NCI-H1436 (cell line): Measurements from ENCODE around the gene NRG3.

Experiments
- DNase-seq: peaks from one replicate; lab custom pipeline; 2025; lab: John Stamatoyannopoulos, UW

NRG3 gene

DNA sequence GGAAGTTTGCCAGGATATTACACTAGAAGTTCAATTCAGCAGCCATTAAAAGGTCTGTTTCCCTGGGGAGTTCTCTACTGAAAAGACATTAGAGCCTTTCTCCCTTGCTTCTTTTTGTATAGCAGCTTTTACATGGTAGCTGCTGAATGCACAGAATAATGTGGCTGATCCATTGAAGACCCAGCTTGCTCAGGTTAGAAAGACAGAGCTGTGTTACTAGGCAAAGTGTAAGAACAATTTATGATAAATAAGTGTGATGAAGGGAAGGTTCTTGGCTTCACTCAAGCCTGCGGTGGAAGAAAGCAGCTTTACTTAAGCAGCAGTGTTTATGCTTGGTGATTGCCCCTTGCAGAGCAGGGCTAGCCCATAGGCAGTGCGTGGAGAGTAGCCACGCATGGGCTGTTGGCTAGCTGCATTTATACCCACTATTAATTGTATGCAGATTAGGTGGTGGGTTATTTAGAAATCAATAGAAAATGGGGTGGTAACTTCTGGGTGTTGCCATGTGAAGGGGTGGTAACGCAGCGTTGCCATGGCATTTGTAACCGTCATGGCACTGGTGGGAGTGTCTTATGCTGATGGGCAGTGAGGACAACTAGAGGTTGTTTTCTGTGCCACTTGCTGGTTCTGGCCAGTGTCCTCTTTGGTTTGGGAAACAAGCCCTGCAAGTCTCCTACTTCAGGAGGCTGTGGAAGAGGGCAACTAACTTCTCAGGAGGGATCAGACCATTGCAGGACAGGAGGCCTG, 942.9 kb downstream of the NRG3 start:
- no peak for DNase-seq

DNA sequence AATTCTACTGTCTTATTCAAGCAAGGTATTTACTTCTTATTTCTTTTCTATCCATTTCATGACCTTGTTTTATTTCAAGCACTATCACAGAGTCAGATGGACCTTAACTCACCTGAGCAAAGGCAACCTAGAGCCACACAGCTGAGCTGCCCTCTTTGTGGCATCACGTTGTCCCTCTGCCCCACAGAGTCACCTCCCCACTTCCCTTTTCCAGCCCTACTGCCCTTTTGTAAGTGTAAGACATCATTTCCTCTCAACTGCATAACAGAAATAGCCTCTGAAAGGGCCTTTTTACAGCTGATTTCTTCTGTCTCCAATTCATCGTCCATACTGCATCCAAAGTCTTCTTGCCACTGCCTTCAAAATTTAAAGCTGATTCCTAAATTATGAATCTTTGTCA, 946.0 kb downstream of the NRG3 start:
- no peak for DNase-seq

DNA sequence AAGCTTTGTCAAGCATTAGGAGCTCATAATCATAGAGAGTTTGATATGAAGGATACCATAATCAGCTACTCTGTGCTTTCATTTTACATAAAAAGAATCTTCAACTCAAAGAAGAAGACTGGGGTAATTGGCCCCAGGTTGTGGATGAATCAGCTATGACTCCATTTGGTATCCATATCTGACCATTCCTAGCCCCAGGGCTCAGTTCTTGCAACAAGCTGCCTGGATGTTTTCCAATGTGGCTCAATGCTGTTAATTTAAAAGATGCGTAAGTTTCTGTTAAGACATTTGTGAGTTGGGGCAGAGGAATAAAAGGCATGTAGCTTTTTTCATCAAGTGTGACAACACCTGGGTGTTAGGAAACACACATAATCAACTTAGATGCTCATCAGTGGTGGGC, 951.1 kb downstream of the NRG3 start:
- no peak for DNase-seq

DNA sequence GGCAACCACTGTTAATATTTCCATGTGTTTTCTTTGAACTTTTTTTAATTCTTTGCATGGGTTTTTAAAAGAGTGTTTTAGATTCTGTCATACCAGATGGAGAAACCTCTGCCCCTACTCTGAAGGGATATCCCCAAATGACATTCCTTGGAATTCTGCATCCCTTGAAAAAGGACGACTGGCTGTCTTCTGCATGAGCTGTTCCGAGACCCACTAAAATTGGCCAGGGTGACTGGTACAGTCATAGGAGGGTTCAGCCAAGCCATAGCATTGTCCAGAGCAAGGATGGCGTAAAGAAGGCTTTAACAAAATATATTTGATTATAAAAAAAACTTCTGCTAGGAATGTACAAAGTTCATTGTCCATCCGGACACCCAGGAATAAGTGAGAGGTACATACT, 952.9 kb downstream of the NRG3 start:
- no peak for DNase-seq

DNA sequence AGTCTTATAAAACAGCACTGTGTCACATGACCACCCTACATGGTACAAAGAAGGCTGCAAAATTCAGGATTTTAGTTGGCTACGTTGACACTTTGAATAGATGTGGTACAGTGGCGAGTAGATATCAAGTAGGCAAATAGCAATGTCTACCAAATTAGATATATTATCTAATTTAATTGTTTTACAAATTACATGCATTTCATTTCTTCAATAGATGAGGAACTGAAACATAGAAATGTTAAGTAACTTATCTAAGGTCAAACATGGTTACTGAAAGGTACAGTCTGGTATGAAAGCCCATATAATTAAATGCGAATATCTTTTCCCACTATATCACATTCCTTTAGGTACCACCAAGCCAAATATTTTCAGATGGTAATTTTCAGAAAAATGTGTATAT, 972.2 kb downstream of the NRG3 start:
- DNase-seq, result no peak

DNA sequence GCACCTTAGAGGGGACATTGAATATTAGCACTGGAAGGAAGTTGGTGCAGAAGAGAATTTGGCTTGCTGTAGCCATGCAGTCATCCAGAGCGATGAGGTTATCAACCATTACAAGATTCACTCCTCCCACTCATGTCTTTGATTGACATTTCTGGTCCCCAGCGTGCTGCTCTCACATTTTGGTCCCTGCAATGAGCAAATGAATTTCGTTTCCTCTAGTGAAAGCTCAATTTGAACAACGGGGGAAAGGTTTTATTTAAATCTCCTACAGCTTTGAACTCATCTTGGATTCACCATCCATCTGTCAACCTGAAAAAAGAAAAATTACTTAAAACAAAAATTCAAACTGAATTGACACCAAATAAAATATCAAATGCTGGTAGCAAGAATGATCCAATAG, 975.2 kb downstream of the NRG3 start:
- DNase-seq, result no peak

DNA sequence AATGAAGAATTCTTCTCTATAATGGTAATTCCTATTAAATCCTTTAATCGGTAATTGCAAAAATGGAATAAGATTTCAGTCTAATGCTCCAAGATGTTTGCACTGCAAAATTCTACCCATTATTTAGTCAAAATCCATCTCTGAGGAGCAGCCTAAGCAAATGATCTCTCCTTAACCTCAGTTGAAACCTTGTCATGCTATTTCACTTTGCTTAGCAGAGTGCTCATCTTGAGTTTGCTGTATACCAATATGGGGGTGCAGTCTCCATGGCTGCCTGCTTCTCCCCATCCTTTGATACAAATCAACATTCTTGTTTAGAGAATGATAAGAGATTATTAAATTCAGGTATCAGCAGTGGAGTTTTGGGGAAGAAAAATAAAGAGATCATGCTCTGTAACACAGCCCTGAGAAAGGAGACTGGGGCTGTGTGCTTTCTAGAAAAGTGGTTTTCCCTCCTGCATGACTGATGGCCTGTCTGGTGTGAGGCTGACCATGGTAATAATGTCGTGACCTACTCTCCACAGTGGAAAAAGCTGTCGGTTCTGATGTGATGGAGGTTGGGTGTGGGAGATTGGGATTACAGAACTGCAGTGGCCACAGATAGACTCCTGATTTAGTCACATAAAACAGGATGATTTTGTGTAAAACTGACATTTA, 982.1 kb downstream of the NRG3 start:
- no peak for DNase-seq

DNA sequence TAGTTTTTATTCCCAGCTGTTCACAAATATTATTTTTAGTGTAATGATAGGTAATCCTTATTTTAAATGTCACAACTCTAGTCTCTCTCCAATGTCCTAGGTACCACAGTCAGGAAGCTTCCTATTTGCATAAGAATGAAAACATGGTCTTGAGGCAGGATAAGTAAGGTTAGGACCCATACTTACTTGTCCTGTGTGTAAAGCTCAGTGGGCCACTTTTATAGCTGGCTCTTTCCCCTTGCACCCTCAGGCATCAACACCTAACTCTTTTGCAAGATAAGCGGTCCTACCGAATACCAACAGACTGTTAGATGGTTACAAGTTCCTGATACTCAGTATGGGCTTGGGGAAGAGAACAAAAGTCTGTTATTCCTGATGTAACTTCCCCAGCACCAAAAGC, 986.9 kb downstream of the NRG3 start:
- no peak for DNase-seq

DNA sequence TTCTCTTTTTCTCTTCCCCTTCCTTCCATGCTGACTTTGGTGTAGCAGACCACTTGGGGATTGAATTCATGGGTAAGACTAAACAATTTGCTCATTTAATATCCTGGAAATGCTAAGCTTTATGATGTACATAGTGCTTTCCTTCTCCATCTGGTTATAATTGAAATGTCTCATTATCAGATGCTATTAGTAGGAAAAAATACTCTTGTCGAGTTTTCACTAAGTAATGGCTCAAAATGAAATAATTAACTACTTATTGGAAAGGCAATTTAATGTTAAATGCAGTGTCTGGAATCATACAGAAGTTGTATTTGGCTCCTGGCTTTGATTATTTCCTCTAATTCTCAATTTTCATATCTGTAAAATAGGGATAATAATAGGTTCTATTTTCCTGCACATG, 990.4 kb downstream of the NRG3 start:
- DNase-seq, result no peak

DNA sequence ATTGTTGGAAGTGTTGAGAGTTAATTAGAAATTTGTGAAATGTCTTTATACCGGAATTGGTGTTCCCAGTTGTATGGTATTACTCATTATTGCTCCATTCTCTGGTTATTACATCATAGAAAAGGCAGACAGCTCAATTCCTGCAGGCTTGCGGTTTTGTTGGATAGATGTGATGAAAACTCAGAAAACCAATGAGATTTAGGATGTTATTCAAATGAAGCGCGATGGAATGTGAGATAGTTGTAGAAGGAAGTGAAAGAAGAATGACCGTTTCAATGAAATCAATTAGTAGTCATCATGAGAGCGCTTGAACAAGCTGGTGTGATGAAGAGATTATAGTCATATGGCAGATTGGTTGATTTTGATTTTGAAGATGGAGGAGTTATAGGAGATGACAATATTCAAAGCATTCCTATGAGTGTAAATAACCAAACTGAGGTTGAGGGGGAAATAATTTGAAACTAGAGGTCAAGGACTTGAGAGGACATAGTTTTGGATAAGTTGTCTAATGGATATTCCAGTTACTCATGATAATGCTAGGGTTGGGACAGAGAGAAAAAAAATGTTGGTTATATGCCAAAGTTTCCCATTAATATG, 991.5 kb downstream of the NRG3 start:
- DNase-seq, result no peak

DNA sequence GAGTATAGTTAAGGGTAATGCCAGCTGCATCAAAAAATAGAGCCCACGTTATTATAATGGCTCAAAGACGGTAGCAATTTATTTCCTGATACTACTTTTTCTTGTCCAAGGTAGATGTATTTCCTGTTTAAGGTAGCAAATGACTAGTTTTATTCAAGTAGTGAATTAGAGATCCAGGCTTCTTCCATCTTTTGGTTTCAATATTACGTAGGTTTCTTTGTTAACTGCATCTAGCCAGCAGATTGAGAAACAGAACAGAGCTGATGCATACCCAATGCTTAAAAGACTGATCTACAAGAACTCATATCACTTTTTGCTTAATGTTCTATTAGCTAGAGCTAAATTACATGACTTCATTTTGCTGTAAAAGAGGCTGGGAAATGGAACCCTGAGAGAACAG, 992.1 kb downstream of the NRG3 start:
- no peak for DNase-seq

DNA sequence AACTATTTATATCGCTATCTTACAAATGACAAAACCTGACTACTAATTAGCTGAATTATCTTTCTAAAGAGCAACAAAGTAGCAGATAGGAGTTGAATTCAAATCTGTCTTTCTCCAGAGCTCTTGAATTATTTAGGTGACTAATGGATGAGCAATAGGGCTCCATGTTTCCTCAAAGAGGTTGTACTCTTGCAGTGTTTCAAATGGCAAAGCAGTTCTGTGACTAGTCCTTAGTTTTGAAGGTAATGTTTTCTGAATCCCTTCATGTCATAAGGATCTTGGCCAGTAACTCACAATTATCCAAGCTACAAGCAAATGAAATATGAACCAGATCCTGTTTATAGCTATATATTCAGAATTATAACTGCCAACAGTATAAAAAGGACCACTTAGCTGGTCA, 999.7 kb downstream of the NRG3 start:
- DNase-seq, result no peak

DNA sequence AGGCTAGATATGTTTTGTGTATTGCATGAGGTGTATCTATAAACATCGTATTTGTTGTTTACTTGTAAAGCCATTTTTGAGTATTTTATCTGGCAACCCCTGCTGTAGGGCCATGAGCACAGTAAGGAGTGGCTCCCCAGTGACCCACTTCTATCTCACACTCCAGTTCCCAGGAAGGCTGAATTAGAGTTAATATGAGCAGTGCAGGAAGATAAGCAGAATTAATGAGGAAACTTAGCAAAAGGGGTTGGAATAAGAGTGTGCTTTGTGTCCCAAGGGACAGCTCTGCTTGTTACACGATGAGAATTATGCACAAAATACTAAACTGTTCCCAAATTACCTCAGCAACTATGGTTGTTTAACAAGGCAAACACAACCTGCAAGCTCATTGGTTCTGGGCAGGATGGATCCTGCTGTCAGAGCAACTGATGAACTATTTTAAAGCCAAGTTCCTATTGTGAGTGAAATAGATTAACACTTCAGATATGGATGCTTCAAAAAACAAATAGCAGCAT, 1005.8 kb downstream of the NRG3 start:
- no peak for DNase-seq

DNA sequence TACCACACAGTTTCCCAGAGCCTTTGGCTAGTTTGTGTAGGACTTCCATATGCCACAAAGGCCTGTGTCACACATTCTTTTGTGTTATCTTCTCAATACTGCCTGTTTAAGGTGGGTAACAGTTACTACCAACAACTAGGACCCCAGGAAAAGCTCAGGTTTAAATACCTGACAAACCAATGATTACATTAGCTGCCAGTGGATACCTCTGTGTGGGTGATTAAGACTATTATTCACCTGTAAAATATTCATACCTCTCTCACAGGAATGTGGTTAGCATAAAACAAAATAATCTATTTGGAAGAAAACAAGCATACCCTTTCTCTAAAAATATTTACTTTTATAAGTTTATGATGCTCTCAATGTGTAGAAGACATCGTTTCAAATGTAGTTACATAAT, 1007.7 kb downstream of the NRG3 start:
- DNase-seq, result no peak

DNA sequence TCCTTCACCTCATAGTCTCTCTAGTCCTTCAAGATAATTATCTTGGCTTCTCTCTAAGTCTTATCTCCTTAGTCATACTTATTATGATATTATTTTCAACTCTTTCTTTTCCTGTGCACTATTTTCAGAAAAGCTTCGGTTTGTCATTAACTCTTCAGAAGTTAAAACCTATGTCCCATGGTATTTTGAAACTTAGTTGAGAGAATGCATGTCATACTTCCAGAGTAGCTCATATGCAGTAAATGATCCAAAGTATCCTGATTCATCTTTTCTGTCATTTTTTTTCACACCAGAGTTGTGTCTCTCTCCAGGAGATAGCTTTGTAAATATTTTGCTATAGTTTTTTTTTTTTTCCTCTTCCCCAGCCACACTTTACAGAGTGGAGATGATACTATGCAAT, 1008.6 kb downstream of the NRG3 start:
- DNase-seq, result no peak

DNA sequence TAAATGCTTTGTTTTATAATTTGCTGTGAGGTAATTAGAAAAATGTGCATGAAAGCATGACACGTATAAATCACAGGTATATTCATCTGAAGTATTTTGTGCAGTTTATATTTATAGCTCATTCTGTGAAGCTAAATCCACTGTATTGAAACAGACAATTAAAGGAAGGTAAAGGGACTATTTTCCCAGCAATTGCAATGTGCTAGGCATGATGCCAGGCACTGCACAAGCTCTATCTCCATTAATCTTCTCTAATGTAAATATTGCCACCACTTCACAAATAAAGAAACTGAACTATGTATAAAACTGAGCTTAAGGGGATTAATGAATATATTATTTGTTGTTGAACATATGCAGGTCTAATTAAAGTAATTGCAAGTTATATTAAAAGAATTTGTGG, 1012.5 kb downstream of the NRG3 start:
- DNase-seq, result no peak

DNA sequence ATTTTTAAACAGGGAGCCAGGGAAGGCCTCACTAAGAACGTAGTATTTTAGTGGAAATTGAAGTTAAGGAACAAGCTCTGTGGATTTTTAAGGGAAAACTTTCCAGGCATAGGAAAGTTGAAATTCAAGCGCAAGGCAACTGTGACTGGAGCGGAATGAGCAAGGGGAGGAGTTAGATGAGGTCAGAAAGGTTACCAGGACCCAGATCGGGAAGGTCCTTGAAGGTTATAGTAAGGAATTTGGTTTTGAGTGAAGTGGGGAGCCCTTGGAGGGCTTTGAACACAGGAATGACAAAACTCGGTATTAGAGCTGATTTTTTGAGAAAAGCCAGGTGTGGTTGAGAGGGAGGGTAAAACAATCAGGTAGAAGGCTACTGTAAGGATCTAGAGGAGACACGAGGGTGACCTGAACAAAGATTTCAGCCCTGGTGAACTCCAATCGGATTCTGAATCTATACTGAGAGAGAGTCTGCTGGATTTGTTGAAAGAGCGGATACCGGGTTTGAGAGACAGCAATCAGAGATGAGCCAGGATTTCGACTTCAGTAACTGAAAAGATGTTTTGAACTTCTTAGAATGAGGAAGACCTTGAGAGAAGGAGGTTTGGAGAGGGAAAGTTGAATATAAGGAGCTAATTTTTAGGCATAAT, 1013.9 kb downstream of the NRG3 start:
- no peak for DNase-seq

DNA sequence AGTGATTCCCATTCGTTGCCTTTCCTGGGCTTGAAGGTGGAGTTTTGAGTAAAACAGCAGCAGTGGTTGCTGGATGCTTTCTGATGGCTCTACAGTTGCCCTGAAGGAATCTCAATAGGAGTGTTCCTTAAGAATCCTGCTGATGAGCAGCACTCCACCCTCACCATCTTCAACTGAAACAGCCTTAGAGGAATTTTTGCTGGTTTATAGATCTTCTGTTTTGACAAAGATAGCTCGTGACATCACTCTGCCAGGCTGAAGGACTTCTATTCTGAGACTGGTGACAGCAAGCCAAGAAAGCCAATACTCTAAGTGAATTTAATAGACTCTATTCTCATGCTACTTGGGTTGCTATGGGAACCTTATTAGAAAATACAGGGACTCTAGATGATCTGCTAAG, 1014.7 kb downstream of the NRG3 start:
- no peak for DNase-seq

DNA sequence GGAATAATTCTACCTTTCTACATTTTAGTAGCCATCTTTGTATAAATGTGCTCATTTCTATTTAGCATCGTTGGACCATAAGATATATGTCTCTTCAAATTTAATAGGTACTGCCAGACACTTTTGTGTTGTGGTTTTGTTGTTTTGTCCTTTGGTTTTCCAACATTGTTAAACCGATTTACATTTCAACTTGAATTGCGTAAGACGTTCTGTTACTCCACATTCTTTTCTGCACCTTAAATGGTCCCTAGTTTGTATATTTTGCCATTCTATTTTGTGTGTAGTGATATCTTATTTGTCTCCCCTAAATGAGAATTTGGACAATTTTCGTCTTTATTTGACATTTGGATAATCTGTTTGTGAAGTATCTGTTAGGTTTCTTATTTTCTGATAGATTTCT, 1015.6 kb downstream of the NRG3 start:
- DNase-seq, result no peak

DNA sequence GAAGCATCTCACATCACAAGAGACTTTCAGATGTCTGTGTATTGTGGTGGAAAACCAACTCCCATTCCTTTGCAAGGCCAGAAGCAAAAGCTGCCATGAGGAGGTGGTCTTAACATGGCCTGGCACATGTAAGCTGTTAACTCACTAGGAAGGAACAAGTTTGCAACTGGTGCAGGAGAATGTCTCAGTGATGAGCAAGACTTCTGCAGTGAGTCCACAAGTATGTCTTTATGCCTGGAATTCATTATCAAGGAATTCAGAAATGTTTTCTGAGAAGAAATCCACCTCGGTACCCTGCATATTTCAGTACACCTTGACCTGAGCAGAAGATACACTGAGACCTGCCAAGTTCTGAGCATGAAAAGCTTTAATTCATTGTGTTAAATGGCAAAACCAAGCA, 1033.1 kb downstream of the NRG3 start:
- DNase-seq, result no peak

DNA sequence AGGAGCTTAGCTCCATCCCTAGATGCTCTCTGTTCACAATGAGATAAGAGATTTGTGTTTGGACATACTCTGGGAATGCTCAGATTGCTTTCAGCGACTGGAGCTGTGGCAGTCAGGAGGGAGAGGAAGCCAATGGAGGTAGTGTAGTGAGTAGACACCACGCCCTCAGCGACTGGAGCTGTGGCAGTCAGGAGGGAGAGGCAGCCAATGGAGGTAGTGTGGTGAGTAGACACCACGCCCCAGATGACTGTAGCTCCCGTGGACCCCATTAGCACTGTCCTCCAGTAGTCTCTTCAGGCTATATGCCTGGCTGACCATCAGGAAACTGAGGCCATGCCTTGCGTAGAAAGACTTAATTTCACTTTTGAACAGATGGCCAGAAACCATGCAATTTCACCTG, 1033.8 kb downstream of the NRG3 start:
- no peak for DNase-seq

DNA sequence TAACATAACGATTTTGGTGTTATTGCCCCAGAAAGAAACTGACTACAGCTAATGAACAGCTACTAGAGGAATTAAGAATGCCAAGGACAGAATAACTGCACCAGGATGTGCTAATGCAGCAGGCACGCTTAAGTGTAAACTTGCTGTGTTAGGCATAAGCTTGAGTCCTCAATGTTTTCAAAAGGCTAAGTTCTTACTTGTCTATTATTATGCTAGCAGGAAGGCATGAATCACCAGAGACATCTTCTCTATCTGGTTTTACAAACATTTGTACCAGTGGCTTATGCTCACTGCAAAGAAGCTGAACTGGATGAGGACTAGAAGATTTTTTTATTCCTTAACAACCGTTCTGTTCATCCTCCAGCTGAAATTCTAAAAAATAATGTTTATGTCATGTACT, 1035.3 kb downstream of the NRG3 start:
- no peak for DNase-seq

DNA sequence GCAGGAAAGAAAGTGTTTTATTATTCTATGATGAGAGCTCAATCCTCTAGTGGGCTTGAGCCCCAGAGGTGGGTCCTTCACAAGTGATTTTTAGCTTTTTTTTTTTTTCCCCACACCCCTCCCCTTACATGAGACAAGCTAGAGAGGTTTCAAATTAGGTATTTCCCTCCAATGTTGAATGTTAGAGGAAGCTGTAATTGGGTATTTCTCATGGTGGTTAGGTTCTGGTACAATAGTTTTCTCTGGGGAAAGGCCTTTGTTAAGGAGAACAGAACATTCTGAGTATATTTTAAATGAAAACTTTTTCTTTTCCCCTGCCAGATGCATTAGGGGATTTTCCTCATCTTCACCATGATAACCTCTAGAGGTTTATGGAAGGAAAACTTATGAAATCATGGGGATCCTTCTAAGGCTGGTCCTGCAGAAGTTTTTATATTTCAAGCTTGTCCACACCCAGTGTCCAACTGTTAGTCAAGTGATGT, 1039.7 kb downstream of the NRG3 start:
- no peak for DNase-seq
